GM11168 (cell line): ENCODE data around the gene PLA2G12B.
"Not testable (repeated sequence)": the region's sequence is repeated elsewhere in the genome, so short reads cannot be mapped to it uniquely, and the experiment has no call there.

Experiments
- in situ Hi-C: fragments of 300-500 bp; cut with MboI; formaldehyde crosslinking; loops from one replicate; pipeline ENCODE4 v1.12.0; 2022; ENCODE audit warnings: low sequenced_read_pairs; ENCODE audit not compliant: unreplicated experiment

Gene PLA2G12B

DNA sequence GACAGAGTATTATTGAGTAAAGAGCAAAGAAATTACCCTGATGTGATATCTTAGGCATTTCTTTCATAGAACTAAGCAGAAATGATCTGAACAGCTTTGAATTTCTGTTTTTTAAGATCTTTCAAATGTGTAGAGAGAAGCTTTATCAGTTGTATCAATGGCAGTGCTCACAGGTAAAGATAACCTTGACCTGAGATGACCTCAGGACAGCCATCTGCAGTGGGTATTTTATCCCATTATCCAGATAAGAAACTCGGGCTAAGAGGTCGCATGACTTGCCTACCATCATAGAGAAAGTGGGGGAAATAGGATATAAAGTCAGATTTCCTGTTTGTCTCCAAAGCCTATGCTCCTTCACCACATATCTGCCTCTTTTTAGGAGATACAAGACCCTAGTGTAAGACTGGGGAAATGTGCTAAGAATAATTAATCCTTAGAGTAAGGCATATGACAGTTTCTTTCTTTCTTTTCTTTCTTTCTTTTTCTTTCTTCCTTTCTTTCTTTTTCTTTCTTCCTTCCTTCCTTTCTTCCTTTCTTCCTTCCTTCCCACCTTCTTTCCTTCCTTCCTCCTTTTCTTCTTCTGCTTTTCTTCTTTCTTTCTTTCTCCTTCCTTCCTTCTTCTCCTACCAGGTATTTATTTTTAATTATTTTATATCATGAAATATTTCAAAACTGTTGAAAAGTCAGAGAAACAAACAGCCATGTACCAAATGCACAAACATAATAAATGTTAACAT, 10.9 kb downstream of the PLA2G12B start:
- in situ Hi-C loops = no loop called here

DNA sequence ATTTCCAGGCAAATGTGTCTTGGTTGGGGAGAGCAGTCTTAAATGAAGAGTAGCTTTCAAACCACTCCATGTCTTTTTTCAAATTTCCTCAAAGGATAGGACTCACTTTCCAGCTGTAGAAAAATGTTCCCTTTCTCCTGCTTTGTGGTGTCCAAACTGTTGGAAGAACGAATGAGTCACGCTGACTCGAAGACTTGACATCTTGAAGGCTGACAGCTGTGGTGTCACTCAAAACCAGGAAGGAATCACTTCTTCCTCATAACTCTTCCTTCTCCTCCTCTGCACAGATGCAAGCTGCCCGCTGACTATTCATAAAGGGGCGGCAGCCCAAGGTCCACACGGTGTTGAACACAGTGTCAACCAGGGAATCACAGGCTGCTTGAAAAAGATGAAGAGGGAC, 19.2 kb downstream of the PLA2G12B start:
- in situ Hi-C loops = no loop called here

DNA sequence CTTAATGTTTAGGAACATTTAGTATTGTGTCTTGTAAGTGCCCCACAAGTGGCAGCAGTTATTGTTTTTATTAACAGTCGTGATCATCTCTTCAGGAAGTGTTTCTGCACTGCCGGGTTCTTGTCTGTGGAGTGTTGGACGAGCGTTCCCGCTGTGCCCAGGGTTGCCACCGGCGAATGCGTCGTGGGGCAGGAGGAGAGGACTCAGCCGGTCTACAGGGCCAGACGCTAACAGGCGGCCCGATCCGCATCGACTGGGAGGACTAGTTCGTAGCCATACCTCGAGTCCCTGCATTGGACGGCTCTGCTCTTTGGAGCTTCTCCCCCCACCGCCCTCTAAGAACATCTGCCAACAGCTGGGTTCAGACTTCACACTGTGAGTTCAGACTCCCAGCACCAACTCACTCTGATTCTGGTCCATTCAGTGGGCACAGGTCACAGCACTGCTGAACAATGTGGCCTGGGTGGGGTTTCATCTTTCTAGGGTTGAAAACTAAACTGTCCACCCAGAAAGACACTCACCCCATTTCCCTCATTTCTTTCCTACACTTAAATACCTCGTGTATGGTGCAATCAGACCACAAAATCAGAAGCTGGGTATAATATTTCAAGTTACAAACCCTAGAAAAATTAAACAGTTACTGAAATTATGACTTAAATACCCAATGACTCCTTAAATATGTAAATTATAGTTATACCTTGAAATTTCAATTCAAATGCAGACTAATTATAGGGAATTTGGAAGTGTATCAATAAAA, 22.2 kb downstream of the PLA2G12B start:
- in situ Hi-C loops = no loop called here

DNA sequence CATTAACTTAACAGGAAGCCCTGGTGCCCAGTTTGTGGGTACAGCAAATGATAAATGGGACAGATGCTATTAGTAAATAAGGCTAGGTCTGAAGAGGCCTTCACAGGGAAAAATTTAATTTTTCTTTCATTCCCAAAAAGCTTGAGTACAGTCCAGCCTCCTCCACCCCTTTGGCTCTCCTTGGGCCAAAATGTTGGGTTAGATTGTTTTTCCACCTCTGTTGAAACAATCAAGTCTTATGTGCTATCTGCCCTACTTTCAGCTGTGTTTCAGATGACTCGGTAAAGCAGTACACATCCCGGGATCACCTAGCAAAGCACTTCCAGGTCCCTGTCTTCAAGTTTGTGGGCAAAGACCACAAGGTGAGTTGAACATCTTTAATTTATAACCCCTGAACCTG, 24.3 kb downstream of the PLA2G12B start:
- in situ Hi-C loops = no loop called here

DNA sequence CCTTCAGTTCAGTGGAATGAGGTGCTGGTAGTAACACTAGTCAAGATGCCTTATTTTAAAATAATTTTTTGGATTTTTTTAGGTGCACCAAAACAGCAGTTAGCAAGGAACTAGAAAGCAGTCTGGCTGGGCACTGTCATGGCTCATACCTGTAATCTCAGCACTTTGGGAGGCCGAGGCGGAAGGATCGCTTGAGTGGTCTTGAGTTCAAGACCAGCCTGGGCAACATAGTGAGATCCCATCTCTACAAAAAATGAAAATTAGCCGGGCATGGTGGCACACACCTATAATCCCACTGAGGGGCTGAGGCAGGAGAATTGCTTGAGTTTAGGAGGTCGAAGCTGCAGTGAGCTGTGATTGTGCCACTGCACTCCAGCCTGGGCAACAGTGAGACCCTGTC, 25.8 kb downstream of the PLA2G12B start:
- in situ Hi-C loops = no loop called here

DNA sequence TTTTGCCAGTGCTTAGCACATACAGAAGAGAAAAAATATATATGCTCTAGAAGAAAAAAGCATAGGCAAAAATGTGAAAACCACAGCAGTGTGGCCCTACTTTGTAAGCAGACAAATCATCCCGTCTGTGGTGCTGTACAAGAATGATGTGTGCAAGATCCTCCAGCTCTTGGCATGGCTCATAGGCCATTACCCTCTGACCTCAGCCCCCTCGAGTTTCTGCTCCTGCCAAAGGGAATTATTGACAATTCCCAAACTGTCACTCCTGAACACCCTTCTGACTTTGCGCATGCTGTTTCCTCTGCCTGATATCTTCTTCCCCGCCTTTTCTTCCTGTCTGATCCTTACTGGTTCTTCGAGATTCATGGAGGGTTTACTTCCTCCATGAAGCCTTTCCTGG, 27.1 kb downstream of the PLA2G12B start:
- in situ Hi-C loops = no loop called here

DNA sequence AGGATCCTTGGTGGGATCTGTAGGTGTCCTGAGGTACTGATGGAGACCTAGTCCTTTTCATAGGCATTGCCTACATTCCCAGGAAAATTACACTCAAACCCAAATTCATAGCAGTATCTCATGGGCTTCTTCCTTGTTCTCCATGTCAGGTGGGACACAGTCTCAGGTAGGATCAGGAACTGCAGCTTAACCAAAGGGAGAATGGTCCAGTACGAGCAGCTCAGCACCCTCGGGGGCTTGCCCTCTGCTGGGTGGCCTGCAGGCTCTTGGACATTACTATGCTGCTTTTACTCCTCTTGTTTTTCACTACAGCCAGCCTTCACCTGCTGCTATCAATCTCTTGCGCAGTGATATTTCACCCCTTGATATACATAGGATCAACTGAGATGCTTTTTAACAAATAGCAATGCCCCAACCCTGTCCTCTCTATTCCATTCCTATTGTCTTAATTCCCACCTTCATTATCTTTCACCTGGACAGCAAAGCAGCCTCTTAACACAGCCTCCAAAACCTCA, 28.6 kb downstream of the PLA2G12B start:
- in situ Hi-C loops = no loop called here

DNA sequence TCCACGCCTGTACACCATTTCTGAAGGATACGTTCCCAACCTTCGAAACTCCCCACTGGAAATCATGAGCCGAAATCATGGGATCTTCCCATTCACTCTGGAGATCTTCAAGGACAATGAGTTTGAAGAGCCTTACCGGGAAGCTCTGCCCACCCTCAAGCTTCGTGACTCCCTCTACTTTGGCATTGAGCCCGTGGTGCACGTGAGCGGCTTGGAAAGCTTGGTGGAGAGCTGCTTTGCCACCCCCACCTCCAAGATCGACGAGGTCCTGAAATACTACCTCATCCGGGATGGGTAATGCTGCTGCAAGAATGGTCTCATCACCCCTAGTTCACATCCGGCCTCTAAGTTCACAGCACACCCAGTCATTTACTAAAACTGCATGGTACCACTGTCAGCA, 30.3 kb downstream of the PLA2G12B start:
- in situ Hi-C loops = no loop called here

DNA sequence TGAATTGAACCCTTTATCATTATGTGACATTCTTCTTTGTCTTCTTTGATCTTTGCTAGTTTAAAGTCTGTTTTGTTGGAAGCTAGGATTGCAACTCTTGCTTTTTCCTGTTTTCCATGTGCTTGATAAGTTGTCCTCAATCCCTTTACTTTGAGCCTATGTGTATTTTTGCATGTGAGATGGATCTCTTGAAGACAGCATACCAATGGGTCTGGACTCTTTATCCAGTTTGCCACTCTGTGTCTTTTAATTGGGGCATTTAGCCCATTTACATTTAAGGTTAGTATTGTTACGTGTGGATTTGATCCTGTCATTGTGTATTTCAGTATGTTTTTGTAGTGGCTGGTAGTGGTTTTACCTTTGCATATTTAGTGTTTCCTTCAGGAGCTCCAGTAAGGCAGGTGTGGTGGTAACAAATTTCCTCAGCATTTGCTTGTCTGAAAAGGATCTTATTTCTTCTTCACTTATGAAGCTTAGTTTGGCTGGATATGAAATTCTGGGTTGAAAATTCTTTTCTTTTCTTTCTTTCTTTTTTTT, 33.4 kb downstream of the PLA2G12B start:
- in situ Hi-C loops = not testable (repeated sequence)

DNA sequence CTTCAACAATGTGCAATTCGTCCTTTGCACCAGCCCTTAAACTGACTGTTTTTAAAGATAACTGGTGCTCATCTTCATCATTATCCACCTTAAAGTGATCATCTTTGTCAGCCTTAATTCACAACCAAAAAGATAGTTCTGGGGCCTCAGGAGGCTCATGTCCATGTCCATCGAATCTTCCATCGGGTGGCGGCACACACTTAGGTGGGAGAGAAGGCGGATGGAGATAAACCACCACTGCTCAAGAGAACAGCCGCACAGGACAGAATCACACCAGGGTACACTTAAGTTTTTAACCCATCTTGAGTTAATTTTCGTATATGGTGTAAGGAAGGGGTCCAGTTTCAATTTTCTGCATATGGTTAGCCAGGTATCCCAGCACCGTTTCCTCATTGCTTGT, 36.3 kb downstream of the PLA2G12B start:
- in situ Hi-C loops = no loop called here

DNA sequence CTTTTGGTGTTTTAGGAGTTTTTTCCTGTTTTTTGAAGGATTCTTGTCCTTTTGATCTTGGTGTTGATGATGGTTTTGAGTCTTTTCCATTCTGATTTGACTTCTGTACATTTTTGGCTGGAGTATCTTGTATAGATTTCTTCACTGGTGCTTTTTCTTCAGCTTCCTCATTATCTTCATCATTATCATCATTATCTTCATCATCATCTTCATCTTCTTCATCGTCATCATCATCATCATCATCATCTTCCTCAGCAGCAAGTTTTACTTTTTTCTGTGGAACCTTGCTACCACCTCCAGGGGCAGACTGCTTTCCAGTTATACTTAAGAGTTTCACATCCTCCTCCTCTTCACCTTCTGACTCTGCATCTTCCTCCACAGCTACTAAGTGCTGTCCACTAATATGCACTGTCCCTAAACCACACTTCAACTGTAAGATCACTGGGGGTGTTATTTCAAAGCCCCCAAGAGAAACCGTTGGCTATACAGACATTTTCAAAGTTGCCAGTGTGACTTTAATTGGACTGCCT, 36.7 kb downstream of the PLA2G12B start:
- in situ Hi-C loops = not testable (repeated sequence)

DNA sequence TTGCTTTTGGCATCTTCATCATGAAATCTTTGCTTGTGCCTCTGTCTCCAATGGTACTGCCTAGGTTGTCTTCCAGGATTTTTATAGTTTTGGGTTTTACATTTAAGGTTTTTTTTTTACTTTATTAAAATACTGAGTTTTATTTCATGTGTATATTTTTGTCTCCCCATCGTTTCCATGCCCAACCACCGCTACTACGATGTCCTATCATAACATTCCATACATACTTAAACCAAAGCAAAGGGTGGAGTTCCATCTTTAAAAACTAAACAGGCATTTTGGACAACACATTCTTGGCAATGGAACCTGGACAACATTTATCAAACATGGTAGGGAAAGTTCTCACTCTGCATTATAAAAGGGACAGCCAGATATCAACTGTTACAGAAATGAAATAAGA, 37.4 kb downstream of the PLA2G12B start:
- in situ Hi-C loops = not testable (repeated sequence)

DNA sequence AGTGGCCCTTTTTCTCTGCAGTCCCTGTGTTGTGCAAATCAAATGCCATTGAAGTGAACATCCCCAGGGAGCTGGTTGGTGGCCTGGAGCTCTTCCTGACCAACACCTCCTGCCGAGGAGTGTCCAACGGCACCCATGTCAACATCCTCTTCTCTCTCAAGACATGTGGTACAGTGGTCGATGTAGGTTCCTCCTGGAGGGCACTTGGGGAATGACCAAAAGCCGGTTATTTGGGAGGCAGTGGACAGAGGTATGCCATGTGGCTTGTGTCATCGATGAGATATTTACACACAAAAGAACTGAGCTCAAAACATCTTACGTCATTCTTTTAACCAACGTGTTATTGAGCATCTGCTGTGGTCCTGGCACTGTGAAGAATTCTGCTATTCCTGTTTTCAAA, 41.3 kb downstream of the PLA2G12B start:
- in situ Hi-C loops = no loop called here

DNA sequence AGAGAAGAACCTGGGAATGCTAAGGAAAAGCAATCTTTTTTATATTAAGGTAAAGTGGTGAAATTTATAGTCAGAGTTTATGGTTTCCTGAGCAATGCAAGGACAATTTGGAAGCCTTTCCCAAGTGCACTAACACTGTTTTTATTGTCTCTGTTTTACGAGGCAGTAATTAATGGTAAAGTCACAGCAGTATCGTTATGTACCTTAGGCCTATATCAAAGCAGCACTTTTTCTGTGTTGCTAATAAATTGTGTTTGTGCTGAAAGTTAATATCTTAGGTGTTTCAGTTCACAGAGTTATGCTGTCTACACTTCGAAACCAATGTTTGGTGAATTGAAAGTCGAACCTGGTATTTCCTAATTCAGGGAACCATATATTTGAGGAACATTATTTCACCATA, 41.9 kb downstream of the PLA2G12B start:
- in situ Hi-C loops = no loop called here

DNA sequence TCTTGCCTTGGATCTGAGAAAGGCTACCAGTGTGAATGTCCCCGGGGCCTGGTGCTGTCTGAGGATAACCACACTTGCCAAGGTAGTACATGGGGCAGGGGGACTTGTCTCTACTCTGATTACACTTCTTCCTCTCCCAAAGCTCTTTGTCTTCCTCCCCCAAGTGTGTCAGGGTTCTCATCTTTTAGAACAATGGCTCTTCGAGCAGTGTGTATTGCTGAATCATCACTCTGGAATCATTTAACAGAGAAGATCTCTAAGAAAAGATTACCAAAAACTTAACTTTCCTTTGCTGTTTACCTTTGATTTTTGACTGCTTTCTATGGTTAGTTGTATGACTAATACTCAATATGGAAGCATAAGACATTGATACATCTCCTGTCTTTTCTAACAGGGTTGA, 42.8 kb downstream of the PLA2G12B start:
- in situ Hi-C loops = no loop called here

DNA sequence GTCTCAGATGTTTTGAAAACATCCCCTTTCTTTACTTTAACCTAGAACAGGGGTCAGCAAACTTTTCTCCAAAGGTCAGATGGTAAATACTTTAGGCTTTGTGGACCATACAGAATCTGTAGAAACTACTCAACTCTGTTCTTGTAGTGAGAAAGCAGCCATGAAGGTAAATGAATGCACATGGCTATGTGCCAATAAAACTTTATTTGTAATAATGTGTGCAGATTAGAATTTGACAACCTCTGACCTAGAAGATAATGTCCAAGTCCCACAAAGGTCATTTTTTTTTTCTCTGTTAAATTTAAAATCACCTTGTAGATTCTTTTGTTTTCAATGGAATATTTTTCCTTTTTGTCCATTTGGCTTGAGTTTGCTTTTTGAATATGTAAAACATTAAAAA, 43.9 kb downstream of the PLA2G12B start:
- in situ Hi-C loops = no loop called here

DNA sequence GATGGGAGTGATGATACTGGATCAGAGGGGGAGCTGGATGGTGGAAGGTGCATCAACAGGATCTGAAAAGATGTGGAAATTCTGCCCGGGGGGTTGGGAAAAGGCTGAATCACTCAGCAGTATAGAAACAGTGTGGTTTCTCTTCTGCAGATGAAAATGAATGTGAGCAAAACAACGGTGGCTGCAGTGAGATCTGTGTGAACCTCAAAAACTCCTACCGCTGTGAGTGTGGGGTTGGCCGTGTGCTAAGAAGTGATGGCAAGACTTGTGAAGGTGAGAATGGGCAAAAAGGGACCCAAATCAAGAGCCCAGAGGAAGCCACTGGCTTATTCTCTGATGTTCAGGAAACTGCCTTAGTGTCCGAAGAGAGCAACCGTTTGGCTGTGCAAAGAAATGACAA, 48.2 kb downstream of the PLA2G12B start:
- in situ Hi-C loops = no loop called here

DNA sequence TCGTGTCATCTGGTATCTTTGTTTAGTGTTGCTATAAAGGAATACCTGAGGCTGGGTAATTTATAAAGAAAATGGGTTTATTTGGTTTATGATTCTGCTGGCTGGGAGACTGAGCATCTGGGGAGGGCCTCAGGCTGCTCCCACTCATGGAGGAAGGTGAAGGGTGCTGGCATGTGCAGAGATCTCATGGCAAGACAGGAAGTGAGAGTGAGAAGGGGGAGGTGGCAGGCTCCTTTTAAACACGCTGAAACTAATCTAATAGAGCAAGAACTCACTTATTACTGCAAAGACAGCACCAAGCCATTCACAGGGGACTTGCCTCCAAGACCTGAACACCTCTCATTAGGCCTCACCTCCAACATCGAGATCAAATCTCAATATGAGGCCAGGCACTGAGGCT, 49.8 kb downstream of the PLA2G12B start:
- in situ Hi-C loops = no loop called here

DNA sequence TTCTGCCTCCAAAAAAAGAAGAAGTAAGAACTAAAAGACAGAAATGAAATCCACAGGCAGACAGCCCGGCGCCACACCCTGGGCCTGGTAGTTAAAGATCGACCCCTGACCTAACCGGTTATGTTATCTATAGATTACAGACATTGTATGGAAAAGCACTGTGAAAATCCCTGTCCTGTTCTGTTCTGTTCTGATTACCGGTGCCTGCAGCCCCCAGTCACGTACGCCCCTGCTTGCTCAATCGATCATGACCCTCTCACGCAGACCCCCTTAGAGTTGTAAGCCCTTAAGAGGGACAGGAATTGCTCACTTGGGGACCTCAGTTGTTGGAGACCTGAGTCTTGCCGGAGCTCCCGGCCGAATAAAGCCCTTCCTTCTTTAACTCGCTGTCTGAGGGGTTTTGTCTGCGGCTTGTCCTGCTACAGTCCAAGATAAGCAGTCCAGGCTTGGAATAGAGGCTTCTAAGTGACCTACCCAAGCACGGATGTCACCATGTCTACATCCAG, 50.6 kb downstream of the PLA2G12B start:
- in situ Hi-C loops = not testable (repeated sequence)

DNA sequence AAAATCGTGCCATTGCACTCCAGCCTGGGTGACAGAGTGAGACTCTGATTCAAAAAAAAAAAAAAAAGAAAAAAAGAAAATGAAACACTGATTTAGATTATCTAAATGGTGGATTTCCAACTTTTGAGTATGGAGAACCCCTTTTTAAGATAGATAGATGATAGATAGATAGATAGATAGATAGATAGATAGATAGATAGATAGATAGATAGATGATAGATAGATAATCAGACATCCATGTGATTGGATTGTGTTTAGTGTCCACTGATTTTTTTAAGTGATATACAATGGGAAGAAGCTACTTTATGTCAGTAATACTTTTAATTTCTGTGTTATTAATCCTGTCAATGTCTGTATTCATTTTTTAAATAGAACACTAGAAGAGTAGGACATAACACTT, 55.1 kb downstream of the PLA2G12B start:
- in situ Hi-C loops = no loop called here

DNA sequence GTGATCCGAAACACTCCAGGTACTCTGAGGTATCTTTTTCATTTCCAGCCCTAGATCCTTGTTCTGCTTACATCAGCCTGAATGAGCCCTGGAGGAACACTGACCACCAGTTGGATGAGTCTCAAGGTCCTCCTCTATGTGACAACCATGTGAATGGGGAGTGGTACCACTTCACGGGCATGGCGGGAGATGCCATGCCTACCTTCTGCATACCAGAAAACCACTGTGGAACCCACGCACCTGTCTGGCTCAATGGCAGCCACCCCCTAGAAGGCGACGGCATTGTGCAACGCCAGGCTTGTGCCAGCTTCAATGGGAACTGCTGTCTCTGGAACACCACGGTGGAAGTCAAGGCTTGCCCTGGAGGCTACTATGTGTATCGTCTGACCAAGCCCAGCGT, 56.0 kb downstream of the PLA2G12B start:
- in situ Hi-C loops = no loop called here
